A673 (cell line): ENCODE measurements around the gene HGF. TPM values are rescaled to one million over a fixed set of nuclear protein-coding genes. Genes with fewer than 3 reads are reported as not detected.

Source experiments
- BruUV-seq: library from RNA; stranded (reverse); fragments of 400-500 nt; replicated peaks from 2 replicates; lab custom pipeline; 2021; lab: Mats Ljungman, UMichigan
- CTCF ChIA-PET: fragments of 300-600 bp; sonication (Branson Sonifier 250); formaldehyde crosslinking; loops from one replicate; lab custom pipeline; 2022; ENCODE audit warnings: antibody characterized with exemption; lab: Charles Lee
- POLR2A ChIA-PET: fragments of 300-600 bp; sonication (Branson Sonifier 250); formaldehyde crosslinking; loops from one replicate; lab custom pipeline; 2022; ENCODE audit warnings: antibody characterized with exemption; ENCODE audit not compliant: low non-redundant PET; lab: Charles Lee
- DNase-seq: peaks from one replicate; pipeline ENCODE4 v3.0.0-alpha.2; 2015; ENCODE audit warnings: low spot score
- H3K27ac ChIP-seq: fragments of 200-600 bp; sonication (generic); 2 replicates; pipeline ENCODE4 v1.5.1; 2016; ENCODE audit warnings: mixed run types, low read depth, mild to moderate bottlenecking, mixed read lengths, antibody characterized with exemption, low read length; ENCODE audit not compliant: poor library complexity, severe bottlenecking
- H3K27me3 ChIP-seq: fragments of 200-600 bp; sonication (generic); replicated peaks from 2 replicates; pipeline ENCODE4 v1.6.1; 2017; ENCODE audit warnings: mixed run types, low read depth, mild to moderate bottlenecking, mixed read lengths, antibody characterized with exemption, low read length; ENCODE audit not compliant: insufficient read depth, poor library complexity
- H3K36me3 ChIP-seq: fragments of 200-600 bp; sonication (generic); 2 replicates; pipeline ENCODE4 v1.6.1; 2016; ENCODE audit warnings: mixed run types, mild to moderate bottlenecking, mixed read lengths, antibody characterized with exemption, low read length; ENCODE audit not compliant: insufficient read depth, poor library complexity, severe bottlenecking
- H3K4me1 ChIP-seq: fragments of 200-600 bp; sonication (generic); 2 replicates; pipeline ENCODE4 v1.6.1; 2017; ENCODE audit warnings: mixed run types, mild to moderate bottlenecking, mixed read lengths, antibody characterized with exemption, low read length; ENCODE audit not compliant: insufficient read depth, poor library complexity, severe bottlenecking
- H3K4me3 ChIP-seq: fragments of 200-600 bp; sonication (generic); 2 replicates; pipeline ENCODE4 v1.5.1; 2016; ENCODE audit warnings: low read depth, mixed run types, mild to moderate bottlenecking, mixed read lengths, low read length; ENCODE audit not compliant: poor library complexity, severe bottlenecking
- H3K9me3 ChIP-seq: fragments of 200-600 bp; sonication (generic); 2 replicates; pipeline ENCODE4 v1.6.1; 2016; ENCODE audit warnings: mixed run types, low read depth, mild to moderate bottlenecking, mixed read lengths, antibody characterized with exemption, low read length; ENCODE audit not compliant: poor library complexity, severe bottlenecking
- EZH2 ChIP-seq: fragments of 200-600 bp; sonication (generic); IDR thresholded peaks from 2 replicates; pipeline ENCODE4 v1.6.1; 2017; ENCODE audit warnings: borderline replicate concordance, low read depth, mild to moderate bottlenecking, mixed read lengths, antibody characterized with exemption, low read length; ENCODE audit not compliant: poor library complexity, severe bottlenecking
- intact Hi-C: fragments of 100-400 bp; cut with micrococcal nuclease; formaldehyde crosslinking; loops from one replicate; pipeline ENCODE4 v1.10.0; 2022; ENCODE audit not compliant: unreplicated experiment
- total RNA-seq: library from RNA; stranded (reverse); gene quantifications from 2 replicates; pipeline ENCODE4 v1.2.3, GENCODE V29; 2021
- TF ChIP-seq, protein P1 (sequence below): fragments of 300-800, 200-600 bp; sonication (generic); conservative IDR thresholded peaks from 2 replicates; pipeline ENCODE4 v1.5.1; 2017; ENCODE audit warnings: low read depth, mild to moderate bottlenecking, antibody characterized with exemption, low read length, moderate library complexity, mixed read lengths

Gene HGF
- total RNA-seq, 1 experiment from 2014 or later = not detected

DNA sequence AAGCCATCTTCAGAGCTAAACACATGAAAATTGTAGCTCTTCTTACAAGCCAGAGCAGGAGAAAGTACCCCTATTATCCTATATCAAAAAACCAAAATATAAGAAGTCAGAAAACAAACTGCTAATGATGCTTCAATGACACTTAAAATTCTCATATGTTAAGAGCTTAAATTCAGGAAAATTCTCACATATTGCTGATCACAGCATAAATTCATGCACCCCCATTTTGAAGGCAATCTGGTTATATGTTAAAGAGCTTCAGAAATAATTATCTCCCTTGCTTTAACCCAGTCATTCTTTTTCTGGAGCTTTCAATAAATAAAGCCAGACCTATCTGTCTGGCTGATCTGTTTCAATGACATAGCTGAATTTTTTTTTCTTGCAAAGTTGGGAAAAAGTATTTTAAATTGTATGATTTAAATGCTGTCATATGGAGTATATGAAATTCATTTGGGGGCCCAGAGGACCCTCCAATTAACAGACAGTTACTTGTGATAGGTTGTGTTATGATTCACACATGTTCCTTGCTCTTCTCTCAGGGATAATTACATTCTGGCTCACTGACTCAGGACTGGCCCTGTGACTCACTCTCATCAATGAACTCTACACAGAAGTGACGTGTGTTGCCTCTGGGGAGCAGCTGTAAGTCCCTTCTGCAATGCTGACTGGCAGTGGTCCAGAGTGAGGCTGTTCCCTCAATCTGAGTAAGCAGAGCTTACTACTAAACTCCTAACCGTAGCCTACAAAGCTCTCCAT, 85.2 kb downstream of the HGF start:
- no peak overlapping the region for H3K4me3 ChIP-seq
- ChIA-PET POLR2A (interaction anchor here (0.6 kb wide), 1 partner anchor 48 kb away, joined by 3 read pairs; no protein-coding TSS in a partner anchor), CTCF (interaction anchor here (0.7 kb wide), 1 partner anchor 13 kb away, joined by 3 read pairs; no protein-coding TSS in a partner anchor)
- peak; percentile 99 for DNase-seq
- TF ChIP-seq EZH2 = no peak
- TF ChIP-seq, protein P1, sequence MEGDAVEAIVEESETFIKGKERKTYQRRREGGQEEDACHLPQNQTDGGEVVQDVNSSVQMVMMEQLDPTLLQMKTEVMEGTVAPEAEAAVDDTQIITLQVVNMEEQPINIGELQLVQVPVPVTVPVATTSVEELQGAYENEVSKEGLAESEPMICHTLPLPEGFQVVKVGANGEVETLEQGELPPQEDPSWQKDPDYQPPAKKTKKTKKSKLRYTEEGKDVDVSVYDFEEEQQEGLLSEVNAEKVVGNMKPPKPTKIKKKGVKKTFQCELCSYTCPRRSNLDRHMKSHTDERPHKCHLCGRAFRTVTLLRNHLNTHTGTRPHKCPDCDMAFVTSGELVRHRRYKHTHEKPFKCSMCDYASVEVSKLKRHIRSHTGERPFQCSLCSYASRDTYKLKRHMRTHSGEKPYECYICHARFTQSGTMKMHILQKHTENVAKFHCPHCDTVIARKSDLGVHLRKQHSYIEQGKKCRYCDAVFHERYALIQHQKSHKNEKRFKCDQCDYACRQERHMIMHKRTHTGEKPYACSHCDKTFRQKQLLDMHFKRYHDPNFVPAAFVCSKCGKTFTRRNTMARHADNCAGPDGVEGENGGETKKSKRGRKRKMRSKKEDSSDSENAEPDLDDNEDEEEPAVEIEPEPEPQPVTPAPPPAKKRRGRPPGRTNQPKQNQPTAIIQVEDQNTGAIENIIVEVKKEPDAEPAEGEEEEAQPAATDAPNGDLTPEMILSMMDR = no peak
- no peaks in the 10 kb centered on the region for H3K27me3 ChIP-seq
- no peaks in the 10 kb centered on the region for H3K9me3 ChIP-seq
- no peaks in the 10 kb centered on the region for H3K36me3 ChIP-seq
- intact Hi-C loops = no loop called here
- peaks cover 16% of the 10 kb centered on the region for H3K4me1 ChIP-seq
- H3K27ac ChIP-seq = no peak overlapping the region
- BruUV-seq = no TSS peak

DNA sequence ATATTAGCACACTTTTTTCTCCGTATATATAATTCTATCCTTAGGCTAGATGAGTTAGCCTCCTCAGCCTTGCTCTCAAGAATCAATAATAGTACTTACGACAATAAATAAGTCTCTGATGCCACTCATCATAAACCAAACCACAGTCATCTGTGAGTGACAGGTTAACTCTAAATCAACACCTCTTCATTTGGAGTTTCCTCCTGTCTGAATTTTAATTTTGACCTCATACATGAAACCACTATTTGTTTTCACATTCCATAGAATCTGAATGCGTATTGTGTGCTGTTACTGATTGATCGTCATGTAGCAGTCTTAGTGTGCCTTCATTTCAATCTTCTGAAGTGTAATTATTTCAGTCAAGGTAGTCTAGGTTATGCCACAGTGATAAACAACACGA, 85.8 kb downstream of the HGF start:
- ChIA-PET CTCF (no interaction called here), POLR2A (no interaction called here)
- peaks cover 16% of the 10 kb centered on the region for H3K4me1 ChIP-seq
- DNase-seq = no peak
- no TSS peak for BruUV-seq
- H3K27me3 ChIP-seq = no peaks in the 10 kb centered on the region
- H3K9me3 ChIP-seq = no peaks in the 10 kb centered on the region
- H3K4me3 ChIP-seq = no peak overlapping the region
- TF ChIP-seq, protein P1 = no peak
- no peak for TF ChIP-seq EZH2
- no peaks in the 10 kb centered on the region for H3K36me3 ChIP-seq
- intact Hi-C loops = no loop called here
- H3K27ac ChIP-seq = no peak overlapping the region

DNA sequence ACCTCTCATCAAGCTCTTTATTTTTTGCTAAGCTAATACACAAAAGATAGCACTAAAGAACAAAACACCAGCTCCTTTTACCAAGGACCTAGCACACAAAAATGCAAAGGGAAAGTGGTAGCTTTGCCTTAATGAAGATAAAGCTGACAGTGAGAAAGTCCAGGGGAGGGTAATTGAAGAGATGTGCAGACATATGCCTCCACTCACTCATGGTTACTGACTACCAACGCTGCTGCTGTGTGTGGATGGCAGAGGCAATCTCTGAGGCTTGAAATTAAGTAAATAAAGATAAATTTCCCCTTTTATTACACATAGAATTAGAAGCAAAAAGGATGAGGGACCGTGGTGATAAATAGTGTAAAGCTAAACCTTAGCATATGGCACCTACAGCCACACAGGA, 87.0 kb downstream of the HGF start:
- no peak for DNase-seq

More for the DNA sequence above, 87.0 kb downstream of the HGF start:
- intact Hi-C loops = no loop called here
- POLR2A ChIA-PET = no interaction called here
- CTCF ChIA-PET = no interaction called here
- H3K27ac ChIP-seq = no peak overlapping the region
- no peaks in the 10 kb centered on the region for H3K27me3 ChIP-seq
- H3K4me3 ChIP-seq = no peak overlapping the region
- no TSS peak for BruUV-seq
- H3K4me1 ChIP-seq = peaks cover 16% of the 10 kb centered on the region
- H3K36me3 ChIP-seq = no peaks in the 10 kb centered on the region
- no peaks in the 10 kb centered on the region for H3K9me3 ChIP-seq
- no peak for TF ChIP-seq EZH2
- TF ChIP-seq, protein P1 = no peak
